OCI-LY1 (cell line): ENCODE results near the gene CATSPER3.

ENCODE experiments used
- H2AFZ ChIP-seq: fragments of 200-600 bp; sonication (generic), shearing (Covaris generic); 2 replicates; pipeline ENCODE4 v1.6.0; 2014; ENCODE audit warnings: antibody characterized with exemption, mild to moderate bottlenecking, low read length
- H3F3A ChIP-seq: fragments of 200-600 bp; sonication (generic), shearing (Covaris generic); 2 replicates; pipeline ENCODE4 v1.6.0; 2014; ENCODE audit warnings: mild to moderate bottlenecking, antibody characterized with exemption, low read length, moderate library complexity; ENCODE audit not compliant: insufficient read depth
- H3K27ac ChIP-seq: fragments of 200-600 bp; sonication (generic); 2 replicates; pipeline ENCODE4 v1.5.1; 2014; ENCODE audit warnings: low read length, mixed run types, mild to moderate bottlenecking, low read depth; ENCODE audit not compliant: poor library complexity, severe bottlenecking
- H3K27me3 ChIP-seq: fragments of 200-600 bp; sonication (generic); 2 replicates; pipeline ENCODE4 v1.6.0; 2014; ENCODE audit warnings: antibody characterized with exemption, mild to moderate bottlenecking, low read length, moderate library complexity; ENCODE audit not compliant: insufficient read depth
- H3K36me3 ChIP-seq: fragments of 200-600 bp; sonication (generic); 2 replicates; pipeline ENCODE4 v1.6.1; 2014; ENCODE audit warnings: mild to moderate bottlenecking, antibody characterized with exemption, low read length, moderate library complexity, mixed read lengths; ENCODE audit not compliant: insufficient read depth
- H3K4me1 ChIP-seq: fragments of 200-600 bp; sonication (generic); 2 replicates; pipeline ENCODE4 v1.5.1; 2014; ENCODE audit warnings: mild to moderate bottlenecking, low read length, moderate library complexity; ENCODE audit not compliant: insufficient read depth, severe bottlenecking
- H3K4me2 ChIP-seq: fragments of 200-600 bp; sonication (generic), shearing (Covaris generic); 2 replicates; pipeline ENCODE4 v1.6.1; 2014; ENCODE audit warnings: low read length
- H3K4me3 ChIP-seq: fragments of 200-600 bp; sonication (generic); 2 replicates; pipeline ENCODE4 v1.5.1; 2014; ENCODE audit warnings: low read length, low read depth, mild to moderate bottlenecking, mixed read lengths; ENCODE audit not compliant: poor library complexity, severe bottlenecking
- H3K79me2 ChIP-seq: fragments of 200-600 bp; shearing (Covaris generic); 2 replicates; pipeline ENCODE4 v1.6.1; 2016; ENCODE audit warnings: mixed run types, low read length, mixed read lengths; ENCODE audit not compliant: insufficient read depth
- H3K9ac ChIP-seq: fragments of 200-600 bp; sonication (generic), shearing (Covaris generic); 2 replicates; pipeline ENCODE4 v1.6.1; 2014; ENCODE audit warnings: mild to moderate bottlenecking, low read length, mixed read lengths
- H3K9me2 ChIP-seq: fragments of 200-600 bp; sonication (generic), shearing (Covaris generic); 2 replicates; pipeline ENCODE4 v1.6.1; 2014; ENCODE audit warnings: low read depth, mild to moderate bottlenecking, low read length, mixed read lengths
- H3K9me3 ChIP-seq: fragments of 200-600 bp; shearing (Covaris generic); 2 replicates; pipeline ENCODE4 v1.6.1; 2014; ENCODE audit warnings: low read length, mixed read lengths
- H4K20me1 ChIP-seq: fragments of 200-600 bp; sonication (generic), shearing (Covaris generic); 2 replicates; pipeline ENCODE4 v1.6.0; 2016; ENCODE audit warnings: mild to moderate bottlenecking, low read length; ENCODE audit not compliant: insufficient read depth
- EZH2 ChIP-seq: fragments of 200-600 bp; sonication (generic), shearing (Covaris generic); IDR thresholded peaks from 2 replicates; pipeline ENCODE4 v1.8.0; 2017; ENCODE audit warnings: borderline replicate concordance, mixed run types, mild to moderate bottlenecking, antibody characterized with exemption, low read length, moderate library complexity, mixed read lengths
- TF ChIP-seq, protein P1 (sequence below): fragments of 200-600 bp; sonication (generic), shearing (Covaris generic); IDR thresholded peaks from 2 replicates; pipeline ENCODE4 v1.5.1; 2017; ENCODE audit warnings: mild to moderate bottlenecking, antibody characterized with exemption, low read length, moderate library complexity, mixed read lengths

Gene CATSPER3

DNA sequence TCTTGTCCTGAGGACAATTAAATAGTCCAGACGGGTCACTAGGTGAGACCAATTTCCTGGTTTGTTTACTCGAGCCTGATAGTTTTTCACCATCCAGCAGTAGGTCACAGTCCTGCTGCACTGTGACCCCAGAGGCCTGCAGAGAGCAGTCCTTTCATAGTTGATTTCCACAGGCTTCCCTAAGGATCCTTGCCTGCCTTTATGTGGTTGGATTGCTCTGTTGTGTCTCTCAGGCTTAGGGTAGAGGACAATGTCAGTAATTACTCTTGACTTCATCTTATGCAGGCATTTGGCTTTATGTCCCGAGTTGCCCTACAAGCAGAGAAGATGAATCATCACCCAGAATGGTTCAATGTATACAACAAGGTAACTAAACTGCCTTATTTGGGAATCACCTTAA lies 9.0 kb upstream of the CATSPER3 start:
- peak overlapping the region; percentile 25 for H3K27ac ChIP-seq
- H3K79me2 ChIP-seq: no peaks in the 10 kb centered on the region

GRCh38 chr5:134963098-134963497 lies 4.6 kb upstream of the CATSPER3 start:
- H3K9ac ChIP-seq: no peak overlapping the region
- H3K4me3 ChIP-seq: no peak overlapping the region
- no peaks in the 10 kb centered on the region for H3K79me2 ChIP-seq
- no peaks in the 10 kb centered on the region for H3K27me3 ChIP-seq
- H3K9me2 ChIP-seq: no peaks in the 10 kb centered on the region
- H2AFZ ChIP-seq: no peak overlapping the region
- peaks cover 24% of the 10 kb centered on the region for H3K4me1 ChIP-seq
- H4K20me1 ChIP-seq: no peaks in the 10 kb centered on the region
- H3K36me3 ChIP-seq: no peaks in the 10 kb centered on the region; the same call in none of the 2 replicates
- no peak overlapping the region for H3K4me2 ChIP-seq
- no peak overlapping the region for H3K27ac ChIP-seq
- no peaks in the 10 kb centered on the region for H3K9me3 ChIP-seq
- H3F3A ChIP-seq: no peaks in the 10 kb centered on the region; the same call in 1 of the 2 replicates
- no peak for TF ChIP-seq EZH2
- TF ChIP-seq, protein P1, sequence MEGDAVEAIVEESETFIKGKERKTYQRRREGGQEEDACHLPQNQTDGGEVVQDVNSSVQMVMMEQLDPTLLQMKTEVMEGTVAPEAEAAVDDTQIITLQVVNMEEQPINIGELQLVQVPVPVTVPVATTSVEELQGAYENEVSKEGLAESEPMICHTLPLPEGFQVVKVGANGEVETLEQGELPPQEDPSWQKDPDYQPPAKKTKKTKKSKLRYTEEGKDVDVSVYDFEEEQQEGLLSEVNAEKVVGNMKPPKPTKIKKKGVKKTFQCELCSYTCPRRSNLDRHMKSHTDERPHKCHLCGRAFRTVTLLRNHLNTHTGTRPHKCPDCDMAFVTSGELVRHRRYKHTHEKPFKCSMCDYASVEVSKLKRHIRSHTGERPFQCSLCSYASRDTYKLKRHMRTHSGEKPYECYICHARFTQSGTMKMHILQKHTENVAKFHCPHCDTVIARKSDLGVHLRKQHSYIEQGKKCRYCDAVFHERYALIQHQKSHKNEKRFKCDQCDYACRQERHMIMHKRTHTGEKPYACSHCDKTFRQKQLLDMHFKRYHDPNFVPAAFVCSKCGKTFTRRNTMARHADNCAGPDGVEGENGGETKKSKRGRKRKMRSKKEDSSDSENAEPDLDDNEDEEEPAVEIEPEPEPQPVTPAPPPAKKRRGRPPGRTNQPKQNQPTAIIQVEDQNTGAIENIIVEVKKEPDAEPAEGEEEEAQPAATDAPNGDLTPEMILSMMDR: no peak

More for the DNA sequence above, 9.0 kb upstream of the CATSPER3 start:
- H3K4me2 ChIP-seq: no peak overlapping the region
- no peak overlapping the region for H3K4me3 ChIP-seq
- H2AFZ ChIP-seq: no peak overlapping the region
- H3K27me3 ChIP-seq: no peaks in the 10 kb centered on the region
- no peak overlapping the region for H3K9ac ChIP-seq
- no peaks in the 10 kb centered on the region; the same call in 1 of the 2 replicates for H3F3A ChIP-seq
- peaks cover 5% of the 10 kb centered on the region for H3K36me3 ChIP-seq
- TF ChIP-seq EZH2: no peak
- TF ChIP-seq, protein P1: no peak
- peaks cover 17% of the 10 kb centered on the region for H3K4me1 ChIP-seq
- H3K9me2 ChIP-seq: no peaks in the 10 kb centered on the region
- H3K9me3 ChIP-seq: no peaks in the 10 kb centered on the region
- H4K20me1 ChIP-seq: no peaks in the 10 kb centered on the region

DNA sequence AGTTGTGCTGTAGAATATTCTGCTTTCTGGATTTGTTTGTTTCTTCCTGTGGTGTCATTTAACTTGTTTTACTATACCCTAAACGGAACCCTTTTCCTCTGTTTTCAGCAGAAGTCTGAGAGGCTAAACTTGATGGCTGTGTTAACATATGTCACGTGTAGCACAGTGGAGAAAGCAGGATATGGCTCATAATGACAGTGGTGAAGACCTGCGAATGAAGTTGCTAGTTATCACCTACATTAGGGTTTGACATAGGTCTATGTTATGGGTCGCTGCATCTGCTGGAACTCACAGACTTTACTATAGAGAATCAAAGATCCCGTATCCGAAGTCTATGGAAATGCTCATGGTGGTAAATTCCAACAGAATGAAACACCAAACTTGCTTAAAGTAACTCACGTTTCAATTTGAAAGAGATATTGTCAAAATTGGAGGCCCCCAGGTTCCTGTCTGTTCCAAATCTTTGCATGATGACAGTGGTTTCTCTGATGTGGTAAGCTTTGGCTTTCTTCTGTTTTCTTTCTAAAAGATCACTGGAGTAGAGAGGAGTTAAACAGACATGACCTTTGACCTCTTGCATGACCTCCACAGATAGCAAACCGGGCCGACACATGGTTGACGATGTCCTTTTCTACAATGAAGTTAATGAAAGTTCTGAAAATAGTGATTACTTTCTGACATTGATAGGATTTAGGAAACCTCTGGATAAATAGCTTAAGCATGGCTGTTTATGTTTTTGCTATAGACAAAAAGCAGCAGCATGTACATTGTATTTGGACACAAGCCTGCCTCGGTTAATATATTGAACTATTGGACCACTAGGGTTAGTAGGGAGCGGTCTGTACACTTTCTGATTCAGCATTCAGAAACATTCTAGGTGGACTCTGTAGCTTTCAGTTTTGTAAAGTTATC lies 3.1 kb upstream of the CATSPER3 start:
- no peak overlapping the region for H3K4me2 ChIP-seq
- no peaks in the 10 kb centered on the region for H3K9me3 ChIP-seq
- no peaks in the 10 kb centered on the region for H4K20me1 ChIP-seq
- no peaks in the 10 kb centered on the region for H3K27me3 ChIP-seq
- no peak overlapping the region for H2AFZ ChIP-seq
- H3K36me3 ChIP-seq: no peaks in the 10 kb centered on the region; the same call in none of the 2 replicates
- H3K4me1 ChIP-seq: peaks cover 17% of the 10 kb centered on the region
- H3K4me3 ChIP-seq: no peak overlapping the region
- no peaks in the 10 kb centered on the region for H3K9me2 ChIP-seq
- TF ChIP-seq, protein P1: no peak
- TF ChIP-seq EZH2: no peak
- no peaks in the 10 kb centered on the region for H3K79me2 ChIP-seq
- no peak overlapping the region for H3K9ac ChIP-seq
- H3K27ac ChIP-seq: peak overlapping the region; percentile 7
- no peaks in the 10 kb centered on the region for H3F3A ChIP-seq
